ENCODE results near the gene EEF1A2. TPM values are rescaled to one million over a fixed set of nuclear protein-coding genes. Genes with fewer than 3 reads are reported as not detected.

Gene EEF1A2
- total and polyA plus RNA-seq, 2 donors from 2014 or later, result 1.5 to 18.1 TPM

GRCh38 chr20:63449025-63449424 is 49.9 kb downstream of the EEF1A2 start:
- no peak overlapping the region for H3K27ac ChIP-seq (ENCODE audit: low read depth in 2 of 2, low read length in 2 of 2)
- peaks cover 2% of the 10 kb centered on the region for H3K27me3 ChIP-seq (ENCODE audit: control insufficient read depth, insufficient read depth, low read length)
- intact Hi-C loops (cut with DNase I), result no loop called here
- no peak for DNase-seq
- no peak overlapping the region for H3K9ac ChIP-seq (ENCODE audit: low read length in 3 of 3)
- no peak for FAIRE-seq
- no peak overlapping the region for H3K4me3 ChIP-seq (ENCODE audit: low read length in 3 of 3)
- H3K36me3 ChIP-seq (ENCODE audit: control insufficient read depth in 2 of 3, insufficient read depth in 3 of 3, low read length in 3 of 3), result no peaks in the 10 kb centered on the region
- TF ChIP-seq CTCF (IDR thresholded peaks at IDR 0.05; ENCODE audit: borderline replicate concordance, extremely low read depth, insufficient read depth), result no peak
- no peaks in the 10 kb centered on the region for H3K4me1 ChIP-seq (ENCODE audit: control insufficient read depth in 2 of 3, insufficient read depth in 2 of 3, low read depth in 1 of 3, low read length in 3 of 3)
- no peaks in the 10 kb centered on the region for H3K9me3 ChIP-seq (ENCODE audit: control insufficient read depth in 2 of 3, insufficient read depth in 1 of 3, low read length in 3 of 3)

DNA sequence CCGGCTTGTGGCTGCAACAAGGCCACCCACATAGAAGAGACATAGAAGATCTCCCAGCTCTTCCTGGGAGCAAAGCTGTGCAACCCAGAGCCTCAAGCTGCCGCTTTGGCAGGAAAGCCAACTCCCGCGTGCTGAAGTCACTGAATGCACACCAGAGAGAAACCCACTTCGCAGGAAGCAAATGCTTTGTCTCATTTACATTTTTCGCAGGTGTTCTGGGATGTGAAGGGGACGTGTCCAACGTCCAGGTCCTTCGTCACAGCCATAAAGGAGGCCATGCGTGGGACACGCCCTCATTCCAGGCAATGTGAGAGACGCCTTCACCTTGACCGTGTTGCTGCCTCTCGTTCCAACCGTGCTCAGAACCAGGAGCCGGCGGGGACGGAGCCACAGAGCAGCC is 50.9 kb downstream of the EEF1A2 start:
- no peak for TF ChIP-seq CTCF (IDR thresholded peaks at IDR 0.05; ENCODE audit: borderline replicate concordance, extremely low read depth, insufficient read depth)
- H3K36me3 ChIP-seq (ENCODE audit: control insufficient read depth in 2 of 3, insufficient read depth in 3 of 3, low read length in 3 of 3), result no peaks in the 10 kb centered on the region
- intact Hi-C loops (cut with DNase I), result no loop called here
- DNase-seq (peak in 3 of 5 donors; percentile 37 to 41 (median 38)), FAIRE-seq (no peak)
- no peak overlapping the region for H3K4me3 ChIP-seq (ENCODE audit: low read length in 3 of 3)
- H3K9ac ChIP-seq (ENCODE audit: low read length in 3 of 3), result no peak overlapping the region
- no peaks in the 10 kb centered on the region for H3K4me1 ChIP-seq (ENCODE audit: control insufficient read depth in 2 of 3, insufficient read depth in 2 of 3, low read depth in 1 of 3, low read length in 3 of 3)
- peaks cover 2% of the 10 kb centered on the region for H3K27me3 ChIP-seq (ENCODE audit: control insufficient read depth, insufficient read depth, low read length)
- H3K9me3 ChIP-seq (ENCODE audit: control insufficient read depth in 2 of 3, insufficient read depth in 1 of 3, low read length in 3 of 3), result peaks cover 0 to 2% (median 0%) of the 10 kb centered on the region in 3 donors
- no peak overlapping the region for H3K27ac ChIP-seq (ENCODE audit: low read depth in 2 of 2, low read length in 2 of 2)

DNA sequence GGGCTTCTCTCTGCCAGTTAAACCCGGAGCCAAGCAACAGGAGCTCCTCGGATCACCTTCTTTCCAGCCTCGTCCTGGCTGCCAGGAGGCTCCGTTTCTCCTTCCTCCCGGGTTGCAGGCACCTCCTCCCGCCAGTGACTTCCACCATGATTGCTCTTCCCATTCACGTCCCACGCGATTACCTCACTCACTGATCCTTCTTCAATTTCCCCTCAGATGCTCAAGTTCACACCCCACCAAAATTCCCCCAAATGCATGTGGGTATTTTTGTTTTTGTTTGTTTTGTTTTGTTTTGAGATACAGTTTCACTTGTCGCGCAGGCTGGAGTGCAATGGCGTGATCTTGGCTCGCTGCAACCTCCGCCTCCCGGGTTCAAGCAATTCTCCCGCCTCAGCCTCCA is 51.6 kb downstream of the EEF1A2 start:
- no peak for DNase-seq
- intact Hi-C loops (cut with DNase I), result no loop called here
- H3K9me3 ChIP-seq (ENCODE audit: control insufficient read depth in 2 of 3, insufficient read depth in 1 of 3, low read length in 3 of 3), result peaks cover 0 to 2% (median 0%) of the 10 kb centered on the region in 3 donors
- H3K27me3 ChIP-seq (ENCODE audit: control insufficient read depth, insufficient read depth, low read length), result peaks cover 2% of the 10 kb centered on the region
- H3K4me3 ChIP-seq (ENCODE audit: low read length in 3 of 3), result no peak overlapping the region
- H3K9ac ChIP-seq (ENCODE audit: low read length in 3 of 3), result no peak overlapping the region
- H3K27ac ChIP-seq (ENCODE audit: low read depth in 2 of 2, low read length in 2 of 2), result no peak overlapping the region
- no peak for TF ChIP-seq CTCF (IDR thresholded peaks at IDR 0.05; ENCODE audit: borderline replicate concordance, extremely low read depth, insufficient read depth)
- H3K36me3 ChIP-seq (ENCODE audit: control insufficient read depth in 2 of 3, insufficient read depth in 3 of 3, low read length in 3 of 3), result no peaks in the 10 kb centered on the region
- no peaks in the 10 kb centered on the region for H3K4me1 ChIP-seq (ENCODE audit: control insufficient read depth in 2 of 3, insufficient read depth in 2 of 3, low read depth in 1 of 3, low read length in 3 of 3)
- no peak for FAIRE-seq

All from kidney (tissue), 14 donors.